Measurements from ENCODE around the gene CHKB.

The CHKB gene

DNA sequence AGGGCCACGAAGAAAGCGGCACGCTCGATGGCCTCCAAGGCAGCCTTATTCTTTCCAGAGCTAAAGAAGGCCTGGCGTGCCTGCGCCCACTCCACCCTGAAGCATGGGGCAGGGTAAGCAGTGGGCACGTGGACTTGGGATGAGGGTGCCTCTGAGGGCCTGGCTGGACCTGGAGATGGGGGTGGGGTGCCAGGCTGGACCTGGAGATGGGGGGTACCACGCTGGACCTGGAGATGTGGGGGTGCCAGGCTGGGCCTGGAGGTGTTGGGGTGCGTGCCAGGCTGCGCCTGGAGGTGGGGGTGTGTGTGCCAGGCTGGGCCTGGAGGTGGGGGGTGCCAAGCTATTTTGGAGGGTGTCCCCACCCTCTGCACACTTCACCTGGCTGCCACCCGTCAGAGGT, 9.7 kb downstream of the CHKB start:
- TF ChIP-seq POLR2A (IDR thresholded peaks at IDR 0.05; ENCODE audit: extremely low read depth, insufficient read length) (no peak), MYC (IDR thresholded peaks at IDR 0.05; ENCODE audit: low read depth, low read length) (no peak)
- TF ChIP-seq, protein P1, sequence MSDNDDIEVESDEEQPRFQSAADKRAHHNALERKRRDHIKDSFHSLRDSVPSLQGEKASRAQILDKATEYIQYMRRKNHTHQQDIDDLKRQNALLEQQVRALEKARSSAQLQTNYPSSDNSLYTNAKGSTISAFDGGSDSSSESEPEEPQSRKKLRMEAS (IDR thresholded peaks at IDR 0.05; ENCODE audit: low read depth, low read length) = no peak
- TF ChIP-seq, protein P2, sequence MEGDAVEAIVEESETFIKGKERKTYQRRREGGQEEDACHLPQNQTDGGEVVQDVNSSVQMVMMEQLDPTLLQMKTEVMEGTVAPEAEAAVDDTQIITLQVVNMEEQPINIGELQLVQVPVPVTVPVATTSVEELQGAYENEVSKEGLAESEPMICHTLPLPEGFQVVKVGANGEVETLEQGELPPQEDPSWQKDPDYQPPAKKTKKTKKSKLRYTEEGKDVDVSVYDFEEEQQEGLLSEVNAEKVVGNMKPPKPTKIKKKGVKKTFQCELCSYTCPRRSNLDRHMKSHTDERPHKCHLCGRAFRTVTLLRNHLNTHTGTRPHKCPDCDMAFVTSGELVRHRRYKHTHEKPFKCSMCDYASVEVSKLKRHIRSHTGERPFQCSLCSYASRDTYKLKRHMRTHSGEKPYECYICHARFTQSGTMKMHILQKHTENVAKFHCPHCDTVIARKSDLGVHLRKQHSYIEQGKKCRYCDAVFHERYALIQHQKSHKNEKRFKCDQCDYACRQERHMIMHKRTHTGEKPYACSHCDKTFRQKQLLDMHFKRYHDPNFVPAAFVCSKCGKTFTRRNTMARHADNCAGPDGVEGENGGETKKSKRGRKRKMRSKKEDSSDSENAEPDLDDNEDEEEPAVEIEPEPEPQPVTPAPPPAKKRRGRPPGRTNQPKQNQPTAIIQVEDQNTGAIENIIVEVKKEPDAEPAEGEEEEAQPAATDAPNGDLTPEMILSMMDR (IDR thresholded peaks at IDR 0.05; ENCODE audit: low read depth, low read length) = no peak

DNA sequence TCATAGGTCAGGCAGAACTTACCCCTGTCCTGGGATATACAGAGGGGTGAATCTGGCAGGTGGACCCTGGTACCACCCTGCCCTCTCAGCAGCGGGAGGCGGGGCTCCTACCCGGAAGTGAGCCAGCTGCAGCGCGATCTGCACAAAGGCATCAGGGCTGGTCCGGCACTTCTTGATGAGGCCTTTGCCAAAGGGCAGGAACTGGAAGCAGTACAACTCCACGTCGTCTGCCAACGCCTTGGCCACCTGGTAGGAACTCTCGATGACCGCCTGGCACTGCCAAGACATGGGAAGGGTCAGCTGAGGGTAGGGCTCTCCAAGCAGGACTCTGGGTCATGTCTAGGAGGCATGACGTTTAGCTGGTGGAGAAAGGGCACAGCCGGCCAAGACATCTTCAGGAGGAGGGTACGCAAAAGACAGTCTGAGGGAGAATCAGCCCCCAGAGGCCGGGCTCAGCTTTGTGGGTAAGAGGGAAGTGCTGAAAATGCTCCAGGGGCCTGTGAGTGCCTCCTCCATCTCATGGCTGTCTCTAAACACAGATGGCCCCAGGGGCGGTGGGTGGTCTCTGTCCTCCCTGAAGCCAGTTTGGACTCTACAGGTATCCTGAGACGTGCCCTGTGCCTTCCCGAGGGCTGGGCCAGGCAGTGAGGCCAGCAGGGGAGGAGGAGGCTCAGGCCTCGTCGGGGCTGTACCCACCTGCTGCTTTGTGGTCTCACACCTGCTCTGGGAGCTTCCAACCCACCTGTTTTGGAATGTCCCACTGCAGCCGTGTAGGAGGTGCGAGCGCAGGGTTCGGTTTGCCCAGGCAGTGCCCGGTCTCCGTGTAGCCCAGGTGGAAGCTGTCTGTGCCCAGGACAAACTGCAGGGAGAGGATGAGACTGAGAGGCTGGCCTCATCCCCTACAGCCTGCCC, 11.1 kb downstream of the CHKB start:
- no peak overlapping the region for H3K4me3 ChIP-seq (ENCODE audit: low read depth, low read length)
- DNase-seq (ENCODE audit: low read depth) = no peak
- TF ChIP-seq MYC (IDR thresholded peaks at IDR 0.05; ENCODE audit: low read depth, low read length) = no peak
- TF ChIP-seq, protein P2 (IDR thresholded peaks at IDR 0.05; ENCODE audit: low read depth, low read length) = no peak
- TF ChIP-seq, protein P1 (IDR thresholded peaks at IDR 0.05; ENCODE audit: low read depth, low read length) = no peak
- TF ChIP-seq POLR2A (IDR thresholded peaks at IDR 0.05; ENCODE audit: extremely low read depth, insufficient read length) = no peak

More for the DNA sequence above, 9.7 kb downstream of the CHKB start:
- H3K4me3 ChIP-seq (ENCODE audit: low read depth, low read length) = no peak overlapping the region
- DNase-seq (ENCODE audit: low read depth) = no peak

DNA sequence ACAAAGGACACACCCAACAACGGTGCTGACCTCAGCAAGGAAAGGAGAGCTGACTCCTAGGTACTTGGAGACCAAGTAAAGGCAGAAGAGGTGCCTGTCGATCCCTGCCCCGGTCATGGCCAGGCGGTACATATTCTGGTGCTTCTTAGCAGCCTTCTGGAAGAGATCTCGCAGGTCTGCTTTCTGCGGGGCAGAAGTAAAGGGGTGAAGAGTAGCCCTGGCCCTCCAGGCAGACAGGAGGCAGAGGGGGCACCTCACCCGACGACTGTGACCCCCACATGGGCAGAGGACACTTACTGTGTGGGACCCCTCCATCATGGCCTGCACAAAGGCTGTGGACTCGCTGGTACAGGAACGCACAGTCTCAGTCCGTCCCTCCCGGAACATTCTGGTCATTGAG, 11.8 kb downstream of the CHKB start:
- H3K4me3 ChIP-seq (ENCODE audit: low read depth, low read length) = no peak overlapping the region
- no peak for TF ChIP-seq POLR2A (IDR thresholded peaks at IDR 0.05; ENCODE audit: extremely low read depth, insufficient read length)
- no peak for TF ChIP-seq MYC (IDR thresholded peaks at IDR 0.05; ENCODE audit: low read depth, low read length)
- TF ChIP-seq, protein P1 (IDR thresholded peaks at IDR 0.05; ENCODE audit: low read depth, low read length) = no peak
- no peak for DNase-seq (ENCODE audit: low read depth)

DNA sequence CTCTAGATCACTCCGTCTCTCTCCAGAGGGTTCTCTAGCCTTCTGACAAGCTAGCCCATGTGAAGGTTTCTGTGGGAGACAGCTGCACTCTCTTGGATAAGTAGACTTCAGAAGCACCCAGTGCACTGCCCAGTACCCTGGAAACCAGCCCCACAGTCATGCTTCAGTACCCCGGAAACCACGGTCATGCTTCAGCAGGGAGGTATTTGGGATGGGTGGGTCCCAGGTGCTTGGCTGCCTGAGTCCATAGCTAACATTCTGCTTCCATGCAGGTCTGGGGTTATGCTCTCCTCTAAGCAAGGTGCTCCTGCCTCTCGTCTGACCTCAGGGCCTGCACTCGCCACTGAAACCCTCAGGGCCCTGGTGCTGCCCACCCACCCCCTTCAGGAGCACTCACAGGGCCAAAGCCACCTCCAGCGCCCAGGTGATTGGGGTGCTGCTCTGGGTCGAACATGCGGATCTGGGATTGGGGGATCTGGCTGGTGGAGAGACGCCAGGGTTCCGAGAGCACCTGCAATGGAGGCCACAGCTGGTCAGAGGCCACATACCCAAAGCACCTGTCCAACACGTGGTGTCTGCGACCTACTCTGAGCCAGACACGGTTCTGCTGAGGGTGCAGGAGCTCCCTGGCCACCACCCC, 12.6 kb downstream of the CHKB start:
- no peak for DNase-seq (ENCODE audit: low read depth)
- TF ChIP-seq, protein P2 (IDR thresholded peaks at IDR 0.05; ENCODE audit: low read depth, low read length) = no peak
- no peak for TF ChIP-seq POLR2A (IDR thresholded peaks at IDR 0.05; ENCODE audit: extremely low read depth, insufficient read length)
- TF ChIP-seq, protein P1 (IDR thresholded peaks at IDR 0.05; ENCODE audit: low read depth, low read length) = no peak
- no peak for TF ChIP-seq MYC (IDR thresholded peaks at IDR 0.05; ENCODE audit: low read depth, low read length)
- no peak overlapping the region for H3K4me3 ChIP-seq (ENCODE audit: low read depth, low read length)

DNA sequence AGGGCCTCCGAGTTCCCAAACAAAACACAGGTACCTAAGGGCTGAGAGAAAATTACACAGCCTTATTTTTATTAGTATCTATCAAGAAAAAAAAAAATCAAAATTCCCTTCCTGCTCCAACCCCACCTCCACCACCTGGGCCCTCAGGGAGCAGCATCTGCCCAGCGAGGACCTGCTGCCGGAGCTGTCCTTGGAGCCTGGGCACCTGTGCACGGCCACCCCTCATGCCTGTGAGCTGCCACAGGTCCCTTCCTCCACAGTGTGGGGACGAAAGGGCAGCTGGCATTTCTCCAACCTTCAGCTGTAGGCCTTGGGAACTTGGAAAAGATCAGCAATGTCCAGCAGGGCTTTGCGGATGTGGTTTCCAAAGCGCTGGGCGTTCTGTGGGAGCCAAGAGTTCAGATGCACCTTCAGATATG, 13.6 kb downstream of the CHKB start:
- no peak for DNase-seq (ENCODE audit: low read depth)
- H3K4me3 ChIP-seq (ENCODE audit: low read depth, low read length) = no peak overlapping the region
- TF ChIP-seq POLR2A (IDR thresholded peaks at IDR 0.05; ENCODE audit: extremely low read depth, insufficient read length) = no peak
- no peak for TF ChIP-seq MYC (IDR thresholded peaks at IDR 0.05; ENCODE audit: low read depth, low read length)

DNA sequence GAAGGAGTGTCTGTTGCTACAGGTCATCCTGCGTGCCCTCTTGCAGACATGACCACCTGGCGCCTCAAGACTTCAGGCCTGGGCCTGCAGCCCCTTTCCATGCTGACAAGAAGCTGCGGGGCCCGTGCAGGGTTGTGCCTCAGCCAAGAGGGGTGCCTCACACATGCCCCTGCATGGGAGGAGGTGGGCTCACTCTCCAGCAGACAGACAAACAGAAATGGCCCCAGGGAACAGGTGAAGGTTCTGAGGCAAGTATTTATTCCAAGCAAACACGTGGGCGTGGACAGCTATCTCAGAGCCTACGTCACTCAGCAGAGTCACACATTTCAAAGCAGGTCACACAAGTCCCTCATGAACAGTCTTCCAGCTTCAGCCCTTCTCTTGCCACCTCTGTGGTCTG, 14.0 kb downstream of the CHKB start:
- H3K4me3 ChIP-seq (ENCODE audit: low read depth, low read length) = no peak overlapping the region
- DNase-seq (ENCODE audit: low read depth) = no peak
- TF ChIP-seq, protein P1 (IDR thresholded peaks at IDR 0.05; ENCODE audit: low read depth, low read length) = no peak
- TF ChIP-seq, protein P2 (IDR thresholded peaks at IDR 0.05; ENCODE audit: low read depth, low read length) = no peak
- TF ChIP-seq MYC (IDR thresholded peaks at IDR 0.05; ENCODE audit: low read depth, low read length) = no peak
- TF ChIP-seq POLR2A (IDR thresholded peaks at IDR 0.05; ENCODE audit: extremely low read depth, insufficient read length) = no peak

Measured in NB4 (cell line).